ENCODE results near the gene BAG3. TPM values are rescaled to one million over a fixed set of nuclear protein-coding genes. Genes with fewer than 3 reads are reported as not detected.

The BAG3 gene
- total RNA-seq, 1 experiment from 2014 or later: 57.0 TPM

DNA sequence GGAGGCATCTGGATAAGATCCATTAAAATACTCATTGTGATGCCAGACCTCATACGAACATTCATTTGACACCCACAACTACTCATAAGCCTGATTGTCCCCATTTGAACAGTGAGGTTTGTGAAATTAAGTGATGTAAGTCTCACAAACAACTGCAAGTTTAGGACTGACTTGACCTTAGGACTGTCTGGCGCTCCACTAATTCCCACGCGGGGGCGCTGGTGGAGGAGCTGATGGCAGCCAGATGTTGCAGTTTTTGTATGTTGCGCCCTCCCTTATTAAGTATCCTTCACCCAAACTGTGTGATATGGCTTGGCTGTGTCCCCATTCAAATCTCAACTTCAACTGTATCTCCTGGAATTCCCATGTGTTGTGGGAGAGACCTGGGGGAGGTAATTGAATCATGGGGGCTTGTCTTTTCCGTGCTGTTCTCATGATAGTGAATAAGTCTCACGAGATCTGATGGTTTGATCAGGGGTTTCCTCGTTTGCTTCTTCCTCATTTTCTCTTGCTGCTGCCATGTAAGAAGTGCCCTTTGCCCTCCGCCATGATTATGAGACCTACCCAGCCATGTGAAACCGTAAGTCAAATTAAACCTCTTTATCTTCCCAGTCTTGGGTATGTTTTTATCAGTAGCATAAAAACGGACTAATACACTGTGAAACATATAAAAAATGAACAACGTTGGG, 34.2 kb upstream of the BAG3 start:
- Histone ChIP-seq H3K4me3 (replicated peaks in 1 of 2; ENCODE audit: low read depth in 1 of 2, low read length in 2 of 2) (no peak overlapping the region), H3K9me2 (ENCODE audit: insufficient read depth) (no peaks in the 10 kb centered on the region), H3K36me3 (ENCODE audit: control insufficient read depth in 1 of 2, insufficient read depth in 2 of 2, low read length in 2 of 2) (no peaks in the 10 kb centered on the region), H4K20me1 (ENCODE audit: insufficient read depth) (no peaks in the 10 kb centered on the region), H3K4me1 (ENCODE audit: control insufficient read depth in 1 of 2, insufficient read depth in 2 of 2, low read length in 2 of 2) (peaks cover 8 to 15% of the 10 kb centered on the region in 2 experiments), H3K9ac (ENCODE audit: low read length) (no peak overlapping the region), H2AFZ (ENCODE audit: low read depth, low read length, poor library complexity, severe bottlenecking) (no peak overlapping the region), H3K9me3 (ENCODE audit: control insufficient read depth in 1 of 2, insufficient read depth in 1 of 2, low read depth in 1 of 2, low read length in 2 of 2) (no peaks in the 10 kb centered on the region), H3K4me2 (ENCODE audit: low read length) (no peak overlapping the region), H3K27me3 (ENCODE audit: insufficient read depth, low read length) (no peaks in the 10 kb centered on the region), H3K79me2 (ENCODE audit: insufficient read depth, low read length) (no peaks in the 10 kb centered on the region), H3K27ac (ENCODE audit: low read depth, low read length) (no peak overlapping the region)
- ChIA-PET POLR2A (interaction anchor here (0.8 kb wide), 1 partner anchor 20 kb away, joined by 3 read pairs; the partner anchor contains the start of gene TIAL1), RAD21 (ENCODE audit: low non-redundant PET in 1 of 2, low total read pairs in 2 of 2, uncharacterized antibody in 2 of 2, unreplicated experiment in 2 of 2) (no interaction called here), CTCF (interaction anchor here (2.0 to 2.2 kb wide), 2 partner anchors 9 to 15 kb away, joined by 5 to 7 read pairs; no protein-coding TSS in a partner anchor)
- ATAC-seq (peak; percentile 65), DNase-seq (ENCODE audit: low read depth, low spot score) (no peak)
- TF ChIP-seq CBX3 (IDR thresholded peaks at IDR 0.05; ENCODE audit: low read depth): no peak
- TF ChIP-seq, protein P1, sequence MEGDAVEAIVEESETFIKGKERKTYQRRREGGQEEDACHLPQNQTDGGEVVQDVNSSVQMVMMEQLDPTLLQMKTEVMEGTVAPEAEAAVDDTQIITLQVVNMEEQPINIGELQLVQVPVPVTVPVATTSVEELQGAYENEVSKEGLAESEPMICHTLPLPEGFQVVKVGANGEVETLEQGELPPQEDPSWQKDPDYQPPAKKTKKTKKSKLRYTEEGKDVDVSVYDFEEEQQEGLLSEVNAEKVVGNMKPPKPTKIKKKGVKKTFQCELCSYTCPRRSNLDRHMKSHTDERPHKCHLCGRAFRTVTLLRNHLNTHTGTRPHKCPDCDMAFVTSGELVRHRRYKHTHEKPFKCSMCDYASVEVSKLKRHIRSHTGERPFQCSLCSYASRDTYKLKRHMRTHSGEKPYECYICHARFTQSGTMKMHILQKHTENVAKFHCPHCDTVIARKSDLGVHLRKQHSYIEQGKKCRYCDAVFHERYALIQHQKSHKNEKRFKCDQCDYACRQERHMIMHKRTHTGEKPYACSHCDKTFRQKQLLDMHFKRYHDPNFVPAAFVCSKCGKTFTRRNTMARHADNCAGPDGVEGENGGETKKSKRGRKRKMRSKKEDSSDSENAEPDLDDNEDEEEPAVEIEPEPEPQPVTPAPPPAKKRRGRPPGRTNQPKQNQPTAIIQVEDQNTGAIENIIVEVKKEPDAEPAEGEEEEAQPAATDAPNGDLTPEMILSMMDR (IDR thresholded peaks at IDR 0.05 in 2 of 3, conservative IDR thresholded peaks at IDR 0.05 in 1 of 3; ENCODE audit: borderline replicate concordance in 1 of 3, insufficient read depth in 1 of 3, low read depth in 2 of 3, low read length in 2 of 3): peak in 2 of 3 experiments; percentile 32 to 53; a peak in 4 of 6 replicates
- TF ChIP-seq RAD21 (IDR thresholded peaks at IDR 0.05; ENCODE audit: low read depth): peak; percentile 53
- intact Hi-C loops (cut with micrococcal nuclease): no loop called here
- no TSS peak for BruUV-seq (replicated peaks)

- RAD21 ChIA-PET (ENCODE audit: low non-redundant PET in 1 of 2, low total read pairs in 2 of 2, uncharacterized antibody in 2 of 2, unreplicated experiment in 2 of 2): no interaction called here
- no TSS peak for BruUV-seq (replicated peaks)
- no peak for DNase-seq (ENCODE audit: low read depth, low spot score)
- TF ChIP-seq, protein P1 (IDR thresholded peaks at IDR 0.05 in 2 of 3, conservative IDR thresholded peaks at IDR 0.05 in 1 of 3; ENCODE audit: borderline replicate concordance in 1 of 3, insufficient read depth in 1 of 3, low read depth in 2 of 3, low read length in 2 of 3): no peak
- no peak for TF ChIP-seq SRF (IDR thresholded peaks at IDR 0.05; ENCODE audit: low read depth)
- no peak for TF ChIP-seq SIN3A (IDR thresholded peaks at IDR 0.05; ENCODE audit: low read depth)
- TF ChIP-seq, protein P2, sequence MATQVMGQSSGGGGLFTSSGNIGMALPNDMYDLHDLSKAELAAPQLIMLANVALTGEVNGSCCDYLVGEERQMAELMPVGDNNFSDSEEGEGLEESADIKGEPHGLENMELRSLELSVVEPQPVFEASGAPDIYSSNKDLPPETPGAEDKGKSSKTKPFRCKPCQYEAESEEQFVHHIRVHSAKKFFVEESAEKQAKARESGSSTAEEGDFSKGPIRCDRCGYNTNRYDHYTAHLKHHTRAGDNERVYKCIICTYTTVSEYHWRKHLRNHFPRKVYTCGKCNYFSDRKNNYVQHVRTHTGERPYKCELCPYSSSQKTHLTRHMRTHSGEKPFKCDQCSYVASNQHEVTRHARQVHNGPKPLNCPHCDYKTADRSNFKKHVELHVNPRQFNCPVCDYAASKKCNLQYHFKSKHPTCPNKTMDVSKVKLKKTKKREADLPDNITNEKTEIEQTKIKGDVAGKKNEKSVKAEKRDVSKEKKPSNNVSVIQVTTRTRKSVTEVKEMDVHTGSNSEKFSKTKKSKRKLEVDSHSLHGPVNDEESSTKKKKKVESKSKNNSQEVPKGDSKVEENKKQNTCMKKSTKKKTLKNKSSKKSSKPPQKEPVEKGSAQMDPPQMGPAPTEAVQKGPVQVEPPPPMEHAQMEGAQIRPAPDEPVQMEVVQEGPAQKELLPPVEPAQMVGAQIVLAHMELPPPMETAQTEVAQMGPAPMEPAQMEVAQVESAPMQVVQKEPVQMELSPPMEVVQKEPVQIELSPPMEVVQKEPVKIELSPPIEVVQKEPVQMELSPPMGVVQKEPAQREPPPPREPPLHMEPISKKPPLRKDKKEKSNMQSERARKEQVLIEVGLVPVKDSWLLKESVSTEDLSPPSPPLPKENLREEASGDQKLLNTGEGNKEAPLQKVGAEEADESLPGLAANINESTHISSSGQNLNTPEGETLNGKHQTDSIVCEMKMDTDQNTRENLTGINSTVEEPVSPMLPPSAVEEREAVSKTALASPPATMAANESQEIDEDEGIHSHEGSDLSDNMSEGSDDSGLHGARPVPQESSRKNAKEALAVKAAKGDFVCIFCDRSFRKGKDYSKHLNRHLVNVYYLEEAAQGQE (IDR thresholded peaks at IDR 0.05; ENCODE audit: low read depth): no peak
- no peak for TF ChIP-seq ELF1 (IDR thresholded peaks at IDR 0.05; ENCODE audit: borderline replicate concordance, low read depth)
- no peak for TF ChIP-seq TCF7L2 (IDR thresholded peaks at IDR 0.05; ENCODE audit: borderline replicate concordance, extremely low read depth, insufficient read depth, insufficient read length)
- TF ChIP-seq JUND (IDR thresholded peaks at IDR 0.05): no peak
- no peak for TF ChIP-seq FOSL1 (IDR thresholded peaks at IDR 0.05; ENCODE audit: low read depth)
These were observed 32.0 kb upstream of the BAG3 start for GRCh38 chr10:119619215-119619614.

More at GRCh38 chr10:119619215-119619614, 32.0 kb upstream of the BAG3 start:
- POLR2A ChIA-PET: interaction anchor here (1.1 kb wide), 1 partner anchor 11 kb away, joined by 3 read pairs; no protein-coding TSS in a partner anchor
- no peak overlapping the region for H2AFZ ChIP-seq (ENCODE audit: low read depth, low read length, poor library complexity, severe bottlenecking)
- no peaks in the 10 kb centered on the region for H3K9me3 ChIP-seq (ENCODE audit: control insufficient read depth in 1 of 2, insufficient read depth in 1 of 2, low read depth in 1 of 2, low read length in 2 of 2)
- CTCF ChIA-PET: interaction anchor here (1.0 to 1.3 kb wide), 2 partner anchors 11 to 17 kb away, joined by 3 to 4 read pairs; no protein-coding TSS in a partner anchor
- H3K9ac ChIP-seq (ENCODE audit: low read length): no peak overlapping the region
- no peak overlapping the region for H3K27ac ChIP-seq (ENCODE audit: low read depth, low read length)
- H3K27me3 ChIP-seq (ENCODE audit: insufficient read depth, low read length): no peaks in the 10 kb centered on the region
- H3K4me1 ChIP-seq (ENCODE audit: control insufficient read depth in 1 of 2, insufficient read depth in 2 of 2, low read length in 2 of 2): peaks cover 8 to 15% of the 10 kb centered on the region in 2 experiments
- no peak for ATAC-seq
- H3K79me2 ChIP-seq (ENCODE audit: insufficient read depth, low read length): no peaks in the 10 kb centered on the region
- H3K4me3 ChIP-seq (replicated peaks in 1 of 2; ENCODE audit: low read depth in 1 of 2, low read length in 2 of 2): no peak overlapping the region
- intact Hi-C loops (cut with micrococcal nuclease): no loop called here
- H3K9me2 ChIP-seq (ENCODE audit: insufficient read depth): no peaks in the 10 kb centered on the region
- no peaks in the 10 kb centered on the region for H3K36me3 ChIP-seq (ENCODE audit: control insufficient read depth in 1 of 2, insufficient read depth in 2 of 2, low read length in 2 of 2)
- H4K20me1 ChIP-seq (ENCODE audit: insufficient read depth): no peaks in the 10 kb centered on the region
- H3K4me2 ChIP-seq (ENCODE audit: low read length): no peak overlapping the region
